GM18870 (cell line): Measurements from ENCODE around the gene P2RX4.
"Not testable (repeated sequence)": the region's sequence is repeated elsewhere in the genome, so short reads cannot be mapped to it uniquely, and the experiment has no call there.

Experiments used
- ATAC-seq: cut with Tn5 transposase; IDR thresholded peaks from one replicate; pipeline ENCODE4 v1.9.1; 2021; ENCODE audit warnings: moderate library complexity; ENCODE audit not compliant: unreplicated experiment

The P2RX4 gene

GRCh38 chr12:121264951-121265515, 55.1 kb downstream of the P2RX4 start:
- ATAC-seq, result no peak

GRCh38 chr12:121267822-121268221, 57.9 kb downstream of the P2RX4 start:
- no peak for ATAC-seq

GRCh38 chr12:121273364-121273896, 63.5 kb downstream of the P2RX4 start:
- no peak for ATAC-seq

- ATAC-seq, result no peak
These were observed 64.3 kb downstream of the P2RX4 start for GRCh38 chr12:121274036-121274763.

GRCh38 chr12:121277374-121277759, 67.4 kb downstream of the P2RX4 start:
- ATAC-seq, result no peak

GRCh38 chr12:121278169-121279070, 68.5 kb downstream of the P2RX4 start:
- no peak for ATAC-seq

- no peak for ATAC-seq
These were observed 69.1 kb downstream of the P2RX4 start for GRCh38 chr12:121279071-121279375.

- ATAC-seq, result no peak
These were observed 69.6 kb downstream of the P2RX4 start for GRCh38 chr12:121279507-121279915.

- not testable (repeated sequence) for ATAC-seq
These were observed 70.6 kb downstream of the P2RX4 start for GRCh38 chr12:121280531-121280930.

GRCh38 chr12:121281116-121281515, 71.2 kb downstream of the P2RX4 start:
- ATAC-seq, result not testable (repeated sequence)

GRCh38 chr12:121282072-121282742, 72.3 kb downstream of the P2RX4 start:
- no peak for ATAC-seq

- not testable (repeated sequence) for ATAC-seq
These were observed 73.0 kb downstream of the P2RX4 start for GRCh38 chr12:121282910-121283309.

- no peak for ATAC-seq
These were observed 73.5 kb downstream of the P2RX4 start for GRCh38 chr12:121283388-121283787.
